ENCODE data around the gene SPANXN1. TPM values are rescaled to one million over a fixed set of nuclear protein-coding genes. Genes with fewer than 3 reads are reported as not detected.

Gene SPANXN1
- total RNA-seq, 1 experiment from 2014 or later, result not detected

GRCh38 chrX:145292218-145292617 lies 44.9 kb downstream of the SPANXN1 start:
- no CpG with 5 or more reads among the region's 4 CpGs for WGBS (ENCODE audit: extremely low coverage, insufficient read length, low lambda C conversion rate)
- H3K27ac Mint-ChIP-seq, result no peak overlapping the region

More at GRCh38 chrX:145292218-145292617, 44.9 kb downstream of the SPANXN1 start:
- Histone ChIP-seq H3K27ac (ENCODE audit: insufficient read length, low read depth, low read length) (no peak overlapping the region), H3K23ac (ENCODE audit: insufficient read length, low read depth, low read length) (no peak overlapping the region), H2BK20ac (ENCODE audit: low read depth, low read length, poor library complexity, severe bottlenecking) (no peak overlapping the region), H3K18ac (ENCODE audit: insufficient read length, low read depth, low read length) (no peak overlapping the region), H3K79me2 (ENCODE audit: insufficient read depth, low read length) (no peaks in the 10 kb centered on the region), H2AFZ (ENCODE audit: low read length) (no peak overlapping the region), H2BK5ac (ENCODE audit: insufficient read length, low read length) (no peak overlapping the region), H3K23me2 (ENCODE audit: insufficient read length, low read depth, low read length, poor library complexity, severe bottlenecking) (no peaks in the 10 kb centered on the region), H4K8ac (replicated peaks; ENCODE audit: insufficient read length, low read depth, low read length) (no peak overlapping the region), H3K14ac (ENCODE audit: insufficient read depth, low read length) (no peak overlapping the region), H3K4me2 (ENCODE audit: insufficient read depth, insufficient read length, low read length) (no peak overlapping the region), H3K4me1 (ENCODE audit: insufficient read depth, low read length) (no peaks in the 10 kb centered on the region), H3T11ph (ENCODE audit: low read length) (no peak overlapping the region), H4K91ac (ENCODE audit: insufficient read length, low read depth, low read length) (no peak overlapping the region), H2AK5ac (ENCODE audit: insufficient read length, low read length) (no peak overlapping the region), H2BK12ac (ENCODE audit: insufficient read length, low read depth, low read length) (no peak overlapping the region), H3K27me3 (ENCODE audit: insufficient read depth, low read length) (no peaks in the 10 kb centered on the region), H3K79me1 (ENCODE audit: insufficient read depth, low read depth, low read length, poor library complexity, severe bottlenecking) (no peaks in the 10 kb centered on the region), H4K5ac (ENCODE audit: insufficient read length, low read depth, low read length) (no peak overlapping the region), H3K9me3 (ENCODE audit: control insufficient read depth, low read depth, low read length) (peaks cover 24% of the 10 kb centered on the region), H3K56ac (ENCODE audit: insufficient read length, low read depth, low read length) (no peak overlapping the region), H3K4ac (ENCODE audit: low read depth, low read length) (no peak overlapping the region), H2BK15ac (ENCODE audit: low read depth, low read length) (no peak overlapping the region), H3K9ac (ENCODE audit: extremely low read depth, insufficient read length, low read length) (no peak overlapping the region), H2BK120ac (ENCODE audit: low read depth, low read length, poor library complexity, severe bottlenecking) (no peak overlapping the region), H4K20me1 (ENCODE audit: control insufficient read depth, insufficient read depth, insufficient read length) (no peaks in the 10 kb centered on the region)
- Mint-ChIP-seq H3K9me3 (peaks cover 39 to 49% of the 10 kb centered on the region in 2 experiments), H3K4me3 (no peak overlapping the region), H3K4me1 (0 out of 4 replicates have a peak, but pooled peaks cover 0 to 2% of the 10 kb centered on the region in 2 experiments), H3K36me3 (ENCODE audit: insufficient read depth in 1 of 3, low read depth in 3 of 3) (peaks cover 0 to 2% (median 0%) of the 10 kb centered on the region in 3 experiments; a peak in 3 of 7 replicates), H3K27me3 (ENCODE audit: low read depth) (no peaks in the 10 kb centered on the region; the same call in 1 of the 2 replicates)
- TF ChIP-seq CTCF (conservative IDR thresholded peaks at IDR 0.05), result no peak
- DNase-seq, result no peak
